Amniotic epithelial cell (primary cell): Measurements from ENCODE around the gene GHRH.
A peak's percentile ranks its signal among the peaks of the same experiment; 100 is the strongest.

Source experiments
- DNase-seq: peaks from one replicate; pipeline ENCODE4 v3.0.0-alpha.2; 2010; ENCODE audit warnings: low read depth

GHRH gene

GRCh38 chr20:37202267-37202943, 59.2 kb downstream of the GHRH start:
- peak; percentile 98 for DNase-seq

GRCh38 chr20:37201827-37202162, 59.8 kb downstream of the GHRH start:
- no peak for DNase-seq
